Iris pigment epithelial cell (primary cell): ENCODE results near the gene KIF1A.
"Not testable (repeated sequence)": the region's sequence is repeated elsewhere in the genome, so short reads cannot be mapped to it uniquely, and the experiment has no call there.

Source experiments
- DNase-seq: peaks from one replicate; pipeline ENCODE4 v3.0.0-alpha.2; 2011; ENCODE audit warnings: low read depth

KIF1A gene

GRCh38 chr2:240701091-240701735 is 118.8 kb downstream of the KIF1A start:
- no peak for DNase-seq

GRCh38 chr2:240700616-240701015 is 119.4 kb downstream of the KIF1A start:
- not testable (repeated sequence) for DNase-seq

GRCh38 chr2:240699835-240700234 is 120.2 kb downstream of the KIF1A start:
- not testable (repeated sequence) for DNase-seq

- not testable (repeated sequence) for DNase-seq
Observed at GRCh38 chr2:240698852-240699561, 121.0 kb downstream of the KIF1A start.

GRCh38 chr2:240696469-240696868 is 123.5 kb downstream of the KIF1A start:
- not testable (repeated sequence) for DNase-seq

- not testable (repeated sequence) for DNase-seq
Observed at GRCh38 chr2:240695593-240695992, 124.4 kb downstream of the KIF1A start.

- not testable (repeated sequence) for DNase-seq
Observed at GRCh38 chr2:240694304-240694703, 125.7 kb downstream of the KIF1A start.

- not testable (repeated sequence) for DNase-seq
Observed at GRCh38 chr2:240692583-240693561, 127.1 kb downstream of the KIF1A start.

- not testable (repeated sequence) for DNase-seq
Observed at GRCh38 chr2:240691631-240692420, 128.2 kb downstream of the KIF1A start, which contains the start of gene AQP12A. TSS of gene AQP12A (plus strand) at chr2:240691866. CDS start at chr2:240691914, 48 bp downstream.

GRCh38 chr2:240691075-240691427 is 129.0 kb downstream of the KIF1A start:
- not testable (repeated sequence) for DNase-seq

GRCh38 chr2:240690421-240691074 is 129.5 kb downstream of the KIF1A start:
- not testable (repeated sequence) for DNase-seq

GRCh38 chr2:240689975-240690374 is 130.0 kb downstream of the KIF1A start:
- DNase-seq = no peak

GRCh38 chr2:240688553-240688919 is 131.5 kb downstream of the KIF1A start:
- DNase-seq = no peak

- DNase-seq = no peak
Observed at GRCh38 chr2:240687741-240688552, 132.1 kb downstream of the KIF1A start.

- no peak for DNase-seq
Observed at GRCh38 chr2:240687045-240687740, 132.8 kb downstream of the KIF1A start.

GRCh38 chr2:240686460-240686859 is 133.6 kb downstream of the KIF1A start:
- no peak for DNase-seq

GRCh38 chr2:240685771-240686371 is 134.1 kb downstream of the KIF1A start:
- no peak for DNase-seq

- DNase-seq = not testable (repeated sequence)
Observed at GRCh38 chr2:240683980-240684728, 135.9 kb downstream of the KIF1A start.
